HG02943 (cell line): ENCODE results near the gene LDB2.

Source experiments
- ATAC-seq: cut with Tn5 transposase; IDR thresholded peaks from one replicate; pipeline ENCODE4 v1.9.1; 2021; ENCODE audit warnings: mild to moderate bottlenecking, low read depth, moderate library complexity; ENCODE audit not compliant: unreplicated experiment

The LDB2 gene

GRCh38 chr4:16887887-16888286 lies 10.6 kb downstream of the LDB2 start:
- no peak for ATAC-seq

GRCh38 chr4:16884673-16885460 lies 13.6 kb downstream of the LDB2 start:
- ATAC-seq = no peak

DNA sequence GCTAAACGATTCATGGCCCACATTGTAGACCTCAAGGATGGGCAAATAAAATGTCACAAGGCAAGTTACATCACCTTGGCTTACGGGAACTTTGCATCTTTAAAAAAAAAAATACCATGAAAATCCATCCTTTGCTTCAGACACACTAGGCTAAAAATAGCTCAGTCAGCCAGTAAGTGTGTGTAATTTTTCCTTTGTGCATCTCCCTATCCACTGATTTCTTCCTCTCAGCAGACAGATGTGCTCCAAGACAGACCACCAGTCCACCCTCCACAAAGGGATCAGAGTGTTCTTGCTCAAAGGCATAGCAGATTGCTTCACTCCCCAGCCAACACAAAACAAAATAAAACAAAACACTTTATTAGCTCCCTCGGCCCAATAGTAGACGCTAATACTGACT lies 14.6 kb downstream of the LDB2 start:
- ATAC-seq = no peak

GRCh38 chr4:16881151-16881884 lies 17.1 kb downstream of the LDB2 start:
- ATAC-seq = no peak

DNA sequence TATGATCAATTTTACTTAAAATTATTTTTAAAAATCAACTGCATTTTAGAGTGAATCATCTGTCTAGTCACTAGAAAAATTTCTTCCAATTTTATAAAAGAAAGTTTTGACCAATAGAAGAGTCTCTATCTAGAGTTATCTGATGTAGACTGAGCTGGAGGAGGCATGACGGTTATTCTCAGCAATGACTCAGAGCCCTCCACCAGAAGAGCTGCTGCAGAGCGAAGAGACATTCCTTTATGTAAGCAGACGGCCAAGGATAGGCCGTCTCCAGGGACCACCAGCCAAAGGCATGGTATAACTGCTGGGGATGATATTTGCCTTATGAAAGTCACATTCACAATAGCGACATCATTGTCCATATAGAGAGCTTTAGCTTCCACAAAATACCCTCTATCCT lies 23.0 kb downstream of the LDB2 start:
- ATAC-seq = no peak

- no peak for ATAC-seq
These were observed 28.7 kb downstream of the LDB2 start for GRCh38 chr4:16869594-16870245.

DNA sequence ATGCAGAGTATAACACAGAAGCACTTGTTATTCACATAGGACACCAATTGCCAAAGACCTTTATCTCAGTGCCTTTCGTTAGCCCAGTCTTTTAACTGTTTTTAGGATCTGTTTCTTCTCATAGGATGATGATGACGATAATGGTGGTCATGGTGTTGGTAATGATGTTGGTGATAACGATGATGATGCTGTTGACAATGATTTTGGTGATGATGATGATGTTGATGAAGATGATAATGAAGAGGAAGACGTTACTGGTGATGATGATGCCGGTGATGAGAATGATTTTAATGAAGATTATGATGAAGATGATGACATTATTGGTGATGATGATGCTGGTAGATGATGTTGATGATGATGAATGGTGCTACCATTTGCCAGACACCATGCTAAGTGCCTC lies 29.8 kb downstream of the LDB2 start:
- ATAC-seq = no peak

DNA sequence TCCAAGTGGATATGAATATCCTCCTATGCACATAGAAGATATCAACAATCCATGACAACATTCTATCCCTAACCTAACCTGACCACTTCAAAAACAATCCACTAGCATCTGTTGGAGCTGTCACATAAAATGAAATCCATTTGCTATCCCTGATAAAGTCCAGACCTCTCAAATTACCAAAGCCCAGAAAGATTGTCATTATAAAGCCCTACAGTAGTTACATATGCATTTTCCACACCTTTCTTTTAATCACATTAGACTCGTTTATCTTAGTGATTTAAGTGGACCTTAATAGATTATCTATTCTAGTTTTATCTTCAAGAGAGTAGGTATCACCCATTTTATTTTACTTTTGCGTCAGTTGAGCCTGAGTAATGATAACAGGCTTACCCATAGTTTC lies 30.6 kb downstream of the LDB2 start:
- no peak for ATAC-seq

GRCh38 chr4:16866974-16867373 lies 31.5 kb downstream of the LDB2 start:
- ATAC-seq = no peak

GRCh38 chr4:16865897-16866283 lies 32.6 kb downstream of the LDB2 start:
- no peak for ATAC-seq

GRCh38 chr4:16865209-16865896 lies 33.1 kb downstream of the LDB2 start:
- no peak for ATAC-seq

DNA sequence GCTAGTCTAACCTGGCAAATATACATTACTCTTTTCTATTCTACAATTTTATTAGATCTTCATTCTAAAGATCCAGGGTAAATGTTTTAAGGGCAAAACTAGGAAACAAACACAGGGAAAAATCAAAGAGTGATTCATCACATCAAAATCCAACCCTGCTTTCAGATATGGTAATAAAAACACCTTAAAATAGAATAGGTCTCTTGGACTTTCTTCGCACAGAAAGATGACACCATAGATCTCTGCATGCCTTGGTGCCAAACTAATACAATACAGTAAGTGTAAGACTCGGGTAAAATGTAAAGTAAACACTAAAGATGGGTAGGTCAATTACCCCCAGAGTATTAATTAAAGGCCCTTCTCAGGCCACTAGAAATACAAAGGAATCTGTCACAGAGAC lies 34.2 kb downstream of the LDB2 start:
- ATAC-seq = no peak

DNA sequence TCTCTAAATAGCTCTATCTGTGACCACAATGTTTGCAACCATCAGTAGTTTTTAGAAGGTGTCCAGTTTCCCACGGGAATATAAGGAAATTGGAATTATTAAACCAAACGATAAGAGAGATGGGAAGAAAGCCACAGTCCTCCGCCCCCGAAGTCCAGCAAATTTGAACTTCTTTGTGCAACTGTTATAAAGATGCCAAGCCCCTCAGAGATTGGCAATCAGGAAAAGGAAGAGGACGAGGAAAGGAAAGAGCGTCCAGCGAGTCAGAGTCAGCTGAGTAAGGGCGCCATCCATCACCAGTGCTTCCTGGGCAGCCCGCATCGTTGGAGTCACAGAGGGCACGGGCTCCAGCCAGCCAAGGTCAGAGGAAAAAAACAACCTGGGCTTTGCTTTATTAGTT lies 35.7 kb downstream of the LDB2 start:
- ATAC-seq = no peak

DNA sequence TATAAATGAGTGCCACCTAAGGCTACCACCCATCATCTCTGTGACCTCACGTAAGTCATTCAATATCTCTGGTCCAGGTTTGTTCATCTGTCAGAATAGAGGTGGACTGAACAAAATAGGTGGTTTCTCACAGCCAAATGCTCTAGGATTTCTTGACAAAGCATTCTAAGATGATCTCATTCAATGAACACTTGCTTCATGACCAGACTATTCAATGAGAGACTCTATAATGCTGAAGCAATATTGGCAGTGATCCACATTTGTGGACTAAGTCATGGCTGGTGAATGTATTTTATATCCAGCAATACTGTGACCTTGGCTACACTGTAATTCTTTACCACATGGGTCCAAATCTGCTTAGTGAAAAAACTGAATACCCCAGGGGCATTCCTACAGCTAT lies 37.9 kb downstream of the LDB2 start:
- no peak for ATAC-seq

DNA sequence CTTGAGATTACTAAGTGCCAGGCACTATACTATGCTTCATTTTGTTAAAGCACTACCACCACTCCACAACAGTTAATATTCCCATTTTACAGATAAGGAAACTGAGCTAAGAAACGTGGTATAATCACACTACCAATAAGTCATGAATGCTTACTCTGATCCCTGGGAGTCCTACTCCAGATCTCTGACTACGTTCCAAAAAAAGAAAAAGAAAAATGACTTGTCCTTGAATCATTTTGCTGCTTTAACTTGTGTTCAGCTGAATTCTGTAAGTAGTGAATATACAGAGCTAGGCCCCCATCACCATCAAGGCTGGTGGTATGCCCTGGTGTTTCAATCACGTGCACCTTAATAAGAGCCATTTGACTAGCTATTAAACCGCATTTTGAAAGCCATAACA lies 39.4 kb downstream of the LDB2 start:
- no peak for ATAC-seq

GRCh38 chr4:16858275-16858752 lies 40.1 kb downstream of the LDB2 start:
- ATAC-seq = no peak

GRCh38 chr4:16857425-16857824 lies 41.0 kb downstream of the LDB2 start:
- no peak for ATAC-seq

DNA sequence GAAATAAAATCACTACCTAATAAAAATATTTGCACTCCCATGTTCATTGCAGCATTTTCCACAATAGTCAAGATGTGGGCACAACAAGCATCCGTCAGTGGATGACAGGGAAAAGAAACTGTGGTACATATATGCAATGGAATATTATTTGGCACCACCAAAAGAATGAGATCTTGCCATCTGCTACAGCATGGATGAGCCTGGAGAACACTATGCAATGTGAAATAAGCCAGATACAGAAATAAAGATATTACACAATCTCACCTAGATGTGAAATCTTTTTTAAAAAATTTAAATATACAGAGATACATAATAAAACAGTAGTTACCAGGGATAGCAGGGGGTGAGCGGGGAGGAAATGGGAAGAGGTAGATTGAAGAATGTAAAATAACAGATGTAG lies 44.8 kb downstream of the LDB2 start:
- no peak for ATAC-seq

DNA sequence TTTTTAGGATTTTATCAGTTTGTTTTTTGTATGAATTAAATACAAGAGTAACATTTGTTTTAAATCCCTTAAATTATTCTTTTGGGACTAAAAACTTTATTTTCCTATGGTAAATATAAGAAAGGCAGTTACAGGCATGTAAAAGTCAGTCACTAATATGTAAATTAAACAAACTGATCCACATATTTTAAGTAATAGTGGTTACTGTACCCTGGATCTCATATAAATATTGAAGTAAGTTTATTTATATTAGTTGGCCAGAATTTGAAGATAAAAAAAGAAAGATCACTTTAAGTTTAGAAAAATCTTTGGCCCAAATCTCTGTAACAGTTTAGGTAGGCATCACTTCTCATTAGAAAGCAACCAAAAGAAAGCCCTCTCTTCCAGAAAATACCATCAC lies 45.8 kb downstream of the LDB2 start:
- no peak for ATAC-seq

DNA sequence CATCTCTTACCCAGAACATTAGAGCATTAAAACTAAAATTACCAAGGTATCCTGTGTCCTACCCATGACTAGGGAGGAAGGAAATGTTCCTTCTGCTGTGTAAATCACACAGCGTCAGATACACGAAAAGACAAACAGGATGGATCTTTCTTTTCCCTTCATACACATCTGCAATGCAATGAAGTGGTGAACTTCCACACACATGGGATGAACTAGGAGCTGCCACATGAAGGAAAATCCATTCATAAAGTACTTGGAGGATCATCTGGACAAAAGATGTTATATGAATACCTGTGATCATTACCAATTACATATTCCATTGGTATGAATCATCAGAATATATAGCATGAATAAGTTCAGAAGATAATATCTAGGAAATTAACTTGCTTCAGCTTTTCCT lies 46.2 kb downstream of the LDB2 start:
- ATAC-seq = no peak

DNA sequence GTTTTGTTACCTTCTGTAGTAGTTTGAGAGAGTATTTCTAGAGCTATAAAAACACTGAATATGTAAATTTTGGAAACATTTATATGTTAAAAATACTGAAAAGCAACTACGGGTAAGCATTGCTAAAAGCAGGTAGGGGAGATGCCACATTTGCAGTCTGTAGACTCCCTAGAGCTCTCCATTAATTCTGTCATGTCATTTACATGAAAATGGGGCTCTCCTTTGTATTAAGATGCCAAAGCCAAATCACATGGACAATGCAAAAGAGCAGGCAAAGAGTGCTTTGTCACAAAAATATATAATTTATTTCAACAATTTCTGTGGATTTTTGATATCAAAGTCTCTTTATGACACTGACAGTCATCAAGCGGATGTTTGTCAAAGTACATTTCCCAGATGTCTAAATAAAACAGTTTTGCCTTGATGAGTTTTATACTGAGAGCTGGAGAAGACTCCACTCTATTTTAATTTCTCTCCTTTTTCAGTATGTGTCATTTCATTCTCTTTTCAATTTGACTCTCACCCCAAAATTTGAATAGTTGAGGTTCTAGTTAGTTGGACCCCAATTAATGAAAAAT lies 51.8 kb downstream of the LDB2 start:
- no peak for ATAC-seq
